Measurements from ENCODE around the gene ARHGAP40. TPM values are rescaled to one million over a fixed set of nuclear protein-coding genes. Genes with fewer than 3 reads are reported as not detected.

ARHGAP40 gene
- total RNA-seq, 3 donors from 2014 or later: not detected

DNA sequence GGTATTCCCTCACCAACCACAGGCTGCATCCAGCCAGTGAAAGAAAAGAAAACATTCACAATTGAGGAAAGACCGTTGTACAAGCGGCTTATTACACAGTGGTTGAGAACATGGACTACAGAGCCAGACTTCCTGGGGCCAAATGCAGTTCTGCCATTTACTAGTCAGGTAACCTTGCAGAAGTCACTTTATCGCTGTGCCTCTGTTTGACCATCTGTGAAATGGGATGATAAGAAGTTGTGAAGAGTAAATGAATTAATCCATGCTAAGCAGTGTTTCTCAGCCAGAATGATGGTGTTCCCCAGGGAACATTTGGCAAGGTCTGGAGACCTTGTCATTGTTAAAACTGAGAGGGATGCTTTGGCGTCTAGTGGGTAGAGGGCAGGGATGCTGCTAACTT is 14.8 kb downstream of the ARHGAP40 start:
- intact Hi-C loops (cut with DNase I, micrococcal nuclease): no loop called here
- Histone ChIP-seq H3K4me1 (ENCODE audit: low read depth) (no peaks in the 10 kb centered on the region), H3K9me3 (no peaks in the 10 kb centered on the region), H3K4me3 (no peak overlapping the region), H3K36me3 (ENCODE audit: low read depth) (no peaks in the 10 kb centered on the region)
- DNase-seq (no peak), ATAC-seq (no peak)
- TF ChIP-seq, protein P1, sequence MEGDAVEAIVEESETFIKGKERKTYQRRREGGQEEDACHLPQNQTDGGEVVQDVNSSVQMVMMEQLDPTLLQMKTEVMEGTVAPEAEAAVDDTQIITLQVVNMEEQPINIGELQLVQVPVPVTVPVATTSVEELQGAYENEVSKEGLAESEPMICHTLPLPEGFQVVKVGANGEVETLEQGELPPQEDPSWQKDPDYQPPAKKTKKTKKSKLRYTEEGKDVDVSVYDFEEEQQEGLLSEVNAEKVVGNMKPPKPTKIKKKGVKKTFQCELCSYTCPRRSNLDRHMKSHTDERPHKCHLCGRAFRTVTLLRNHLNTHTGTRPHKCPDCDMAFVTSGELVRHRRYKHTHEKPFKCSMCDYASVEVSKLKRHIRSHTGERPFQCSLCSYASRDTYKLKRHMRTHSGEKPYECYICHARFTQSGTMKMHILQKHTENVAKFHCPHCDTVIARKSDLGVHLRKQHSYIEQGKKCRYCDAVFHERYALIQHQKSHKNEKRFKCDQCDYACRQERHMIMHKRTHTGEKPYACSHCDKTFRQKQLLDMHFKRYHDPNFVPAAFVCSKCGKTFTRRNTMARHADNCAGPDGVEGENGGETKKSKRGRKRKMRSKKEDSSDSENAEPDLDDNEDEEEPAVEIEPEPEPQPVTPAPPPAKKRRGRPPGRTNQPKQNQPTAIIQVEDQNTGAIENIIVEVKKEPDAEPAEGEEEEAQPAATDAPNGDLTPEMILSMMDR (IDR thresholded peaks at IDR 0.05): no peak

DNA sequence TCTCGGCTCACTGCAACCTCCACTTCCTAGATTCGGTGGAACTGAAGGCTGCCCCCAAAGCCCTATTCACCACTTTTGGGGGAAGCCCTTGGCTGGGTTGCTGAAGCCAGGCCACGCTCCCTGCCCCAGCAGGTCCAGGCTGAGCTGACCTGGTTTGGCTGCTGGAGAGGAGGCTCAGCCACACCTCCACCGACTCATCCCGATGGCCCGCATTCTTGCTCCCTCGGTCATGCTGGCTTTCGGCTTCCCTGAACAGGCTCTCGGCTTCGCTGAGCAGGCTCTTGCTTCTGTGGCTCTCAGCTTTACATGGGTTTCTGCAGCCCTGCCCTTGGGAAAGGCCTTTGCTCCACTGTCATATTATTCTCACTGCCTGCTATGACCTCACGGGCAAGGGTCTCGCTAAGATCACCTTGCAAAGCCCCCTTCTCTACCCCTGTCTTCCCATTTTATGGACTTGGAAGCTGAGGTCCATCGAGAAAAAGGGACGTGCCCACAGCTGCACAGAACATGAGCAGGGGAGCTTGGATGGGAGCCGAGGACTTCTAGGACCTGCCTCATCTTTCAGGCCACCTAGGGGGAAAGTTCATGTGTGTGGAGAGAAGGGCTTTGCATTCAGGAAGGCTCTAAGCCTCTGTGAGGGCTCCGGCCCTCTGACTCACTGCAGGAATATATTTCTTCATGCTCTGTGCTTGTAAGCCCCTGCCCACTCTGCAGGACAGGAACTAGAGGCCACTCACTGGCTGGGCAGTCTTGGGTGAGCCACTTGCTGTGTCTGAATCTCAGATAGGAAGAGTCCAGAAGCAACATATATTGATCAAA is 15.6 kb downstream of the ARHGAP40 start:
- TF ChIP-seq, protein P1 (IDR thresholded peaks at IDR 0.05): no peak
- ATAC-seq: no peak
- H3K4me3 ChIP-seq: no peak overlapping the region
- H3K9me3 ChIP-seq: no peaks in the 10 kb centered on the region
- intact Hi-C loops (cut with DNase I, micrococcal nuclease): no loop called here
- DNase-seq: no peak
- H3K36me3 ChIP-seq (ENCODE audit: low read depth): no peaks in the 10 kb centered on the region
- no peaks in the 10 kb centered on the region for H3K4me1 ChIP-seq (ENCODE audit: low read depth)

DNA sequence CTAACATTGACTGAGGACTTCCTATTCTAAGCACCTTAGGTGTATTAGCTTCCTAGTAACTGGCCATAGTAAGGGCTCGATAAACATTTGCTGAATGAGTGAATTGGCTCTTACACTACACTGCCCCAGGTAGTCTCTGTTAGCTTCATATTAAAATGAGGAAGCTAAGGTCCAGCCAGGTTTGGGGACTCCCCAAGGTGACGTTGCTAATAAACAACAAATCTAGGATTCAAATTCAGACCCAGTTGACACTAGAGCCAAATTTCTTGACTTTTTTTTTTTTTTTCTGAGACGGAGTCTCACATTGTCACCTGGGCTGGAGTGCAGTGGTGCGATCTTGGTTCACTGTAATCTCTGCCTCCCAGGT is 16.2 kb downstream of the ARHGAP40 start:
- Histone ChIP-seq H3K9me3 (no peaks in the 10 kb centered on the region), H3K36me3 (ENCODE audit: low read depth) (no peaks in the 10 kb centered on the region), H3K4me1 (ENCODE audit: low read depth) (no peaks in the 10 kb centered on the region), H3K4me3 (no peak overlapping the region)
- no peak for DNase-seq
- intact Hi-C loops (cut with DNase I, micrococcal nuclease): no loop called here
- no peak for ATAC-seq
- TF ChIP-seq, protein P1 (IDR thresholded peaks at IDR 0.05): no peak

DNA sequence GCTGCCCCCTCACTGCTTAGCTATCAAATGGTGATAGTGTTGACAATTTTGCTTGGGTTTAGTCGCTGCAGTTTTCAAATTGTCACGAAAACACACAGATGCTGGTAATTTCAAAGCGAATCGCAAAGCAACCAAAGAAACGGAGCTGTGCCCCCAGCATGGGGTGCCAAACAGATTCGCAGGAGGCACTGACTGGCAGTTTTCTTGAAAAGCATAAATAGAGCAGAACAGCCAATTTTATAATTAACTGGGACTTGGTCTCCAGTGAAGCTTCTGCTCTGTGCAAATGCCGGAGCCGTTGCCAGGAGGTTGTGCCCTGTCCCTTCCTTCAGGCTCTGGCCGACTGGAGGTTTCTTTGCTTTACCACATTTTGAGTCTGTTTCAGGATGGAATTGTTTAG is 18.8 kb downstream of the ARHGAP40 start:
- TF ChIP-seq, protein P1 (IDR thresholded peaks at IDR 0.05): no peak
- intact Hi-C loops (cut with DNase I, micrococcal nuclease): no loop called here

DNA sequence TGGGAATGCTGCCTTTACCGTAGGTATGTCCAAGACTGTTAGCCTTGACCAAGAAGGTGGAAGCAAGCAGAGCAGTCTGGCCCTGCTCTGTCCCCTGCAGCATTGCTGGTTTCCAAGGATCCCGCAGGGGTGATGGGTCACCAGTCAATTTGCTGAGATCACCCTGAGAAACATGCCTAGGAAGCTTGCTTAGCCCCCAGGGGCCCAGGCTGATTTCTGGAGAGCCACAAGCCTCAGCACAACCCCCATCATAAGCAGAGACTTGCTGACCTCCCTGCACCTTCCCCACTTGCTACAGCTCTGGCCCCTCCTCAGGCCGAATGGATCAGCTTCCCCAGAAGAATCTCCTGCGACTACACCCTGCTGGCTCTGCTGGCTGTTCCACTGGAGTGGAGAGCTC is 21.5 kb downstream of the ARHGAP40 start:
- no peaks in the 10 kb centered on the region for H3K9me3 ChIP-seq
- ATAC-seq (no peak), DNase-seq (no peak)
- H3K36me3 ChIP-seq (ENCODE audit: low read depth): no peaks in the 10 kb centered on the region
- intact Hi-C loops (cut with DNase I, micrococcal nuclease): no loop called here
- H3K4me1 ChIP-seq (ENCODE audit: low read depth): no peaks in the 10 kb centered on the region
- H3K4me3 ChIP-seq: no peak overlapping the region
- TF ChIP-seq, protein P1 (IDR thresholded peaks at IDR 0.05): no peak

More for the DNA sequence above, 18.8 kb downstream of the ARHGAP40 start:
- H3K36me3 ChIP-seq (ENCODE audit: low read depth): no peaks in the 10 kb centered on the region
- DNase-seq (no peak), ATAC-seq (no peak)
- H3K9me3 ChIP-seq: no peaks in the 10 kb centered on the region
- H3K4me1 ChIP-seq (ENCODE audit: low read depth): no peaks in the 10 kb centered on the region
- no peak overlapping the region for H3K4me3 ChIP-seq

Measured in mucosa of descending colon (tissue), 3 donors.